Renal cortical epithelial cell (primary cell): ENCODE results near the gene HAO2. TPM values are rescaled to one million over a fixed set of nuclear protein-coding genes. Genes with fewer than 3 reads are reported as not detected.

Experiments used
- DNase-seq: peaks from one replicate; pipeline ENCODE4 v3.0.0-alpha.2; 2011; ENCODE audit warnings: low read depth
- total RNA-seq: library from RNA; depleted of rRNA; stranded (reverse); fragments of >200 nt; gene quantifications from 2 replicates; pipeline ENCODE4 v1.2.3, GENCODE V29; 2014

HAO2 gene
- total RNA-seq, 1 donor from 2014 or later = not detected

DNA sequence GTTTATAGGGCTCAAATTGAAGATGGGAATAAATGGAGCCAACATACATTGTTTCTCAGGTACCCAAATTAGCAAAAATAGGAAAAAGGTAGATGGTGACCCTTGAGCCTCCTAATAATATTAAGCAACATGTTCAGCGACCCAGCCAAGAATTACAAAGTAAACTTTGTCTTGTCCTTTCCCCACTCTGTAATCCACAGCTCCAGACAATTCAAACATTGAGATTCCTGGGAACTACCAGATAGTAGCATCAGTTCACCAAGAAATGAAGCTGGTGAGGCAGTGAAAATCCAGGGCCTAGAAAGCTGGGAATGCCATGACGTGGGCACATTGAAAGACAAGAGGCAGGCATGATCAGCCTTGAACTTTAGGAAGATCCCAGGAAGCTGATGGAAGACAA, 11.7 kb downstream of the HAO2 start:
- DNase-seq = no peak

DNA sequence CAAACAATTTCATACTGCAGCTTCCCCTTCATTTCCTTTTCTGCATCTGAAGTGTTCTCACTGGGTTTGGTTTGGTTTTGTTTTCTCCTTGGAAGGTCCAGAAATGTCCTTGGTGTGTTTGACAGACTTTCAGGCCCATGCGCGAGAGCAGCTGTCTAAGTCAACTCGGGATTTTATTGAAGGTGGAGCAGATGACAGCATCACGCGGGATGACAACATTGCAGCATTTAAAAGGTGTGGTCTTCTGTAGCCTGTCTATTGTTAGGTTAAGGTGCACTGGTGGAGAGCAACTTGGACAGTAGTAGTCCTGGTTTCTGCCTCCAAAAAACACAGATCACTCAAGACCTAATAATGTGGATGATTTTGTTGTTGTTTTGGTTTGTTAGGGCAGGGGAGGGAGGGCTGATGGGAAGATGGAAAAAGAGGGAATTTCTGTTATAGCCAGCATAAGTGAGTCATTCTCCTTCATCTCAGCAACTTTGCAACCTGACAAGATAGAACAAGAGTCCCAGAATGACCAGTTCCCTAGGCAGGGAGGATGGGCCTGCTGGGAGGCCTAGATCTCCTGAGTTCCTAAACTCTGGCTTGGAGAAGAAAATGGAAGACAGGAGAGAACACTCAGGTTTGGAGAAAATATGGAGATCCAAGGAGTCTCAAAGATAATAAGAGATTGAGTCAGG, 12.5 kb downstream of the HAO2 start:
- DNase-seq = no peak

DNA sequence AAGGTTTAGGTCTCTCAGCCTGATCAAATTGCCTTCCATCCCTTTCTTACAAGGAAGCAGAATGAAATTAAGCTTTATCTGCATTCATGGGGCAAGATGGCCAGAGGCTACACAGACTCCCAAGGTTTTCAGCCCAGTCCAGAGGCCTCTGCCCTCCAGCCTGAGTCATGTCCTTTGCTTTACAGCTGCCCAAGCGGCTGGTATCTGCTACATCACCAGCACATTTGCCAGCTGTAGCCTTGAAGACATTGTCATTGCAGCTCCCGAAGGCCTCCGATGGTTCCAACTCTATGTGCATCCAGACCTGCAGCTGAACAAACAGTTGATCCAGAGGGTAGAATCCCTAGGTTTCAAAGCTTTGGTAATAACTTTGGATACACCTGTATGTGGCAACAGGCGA, 16.0 kb downstream of the HAO2 start:
- DNase-seq = no peak

DNA sequence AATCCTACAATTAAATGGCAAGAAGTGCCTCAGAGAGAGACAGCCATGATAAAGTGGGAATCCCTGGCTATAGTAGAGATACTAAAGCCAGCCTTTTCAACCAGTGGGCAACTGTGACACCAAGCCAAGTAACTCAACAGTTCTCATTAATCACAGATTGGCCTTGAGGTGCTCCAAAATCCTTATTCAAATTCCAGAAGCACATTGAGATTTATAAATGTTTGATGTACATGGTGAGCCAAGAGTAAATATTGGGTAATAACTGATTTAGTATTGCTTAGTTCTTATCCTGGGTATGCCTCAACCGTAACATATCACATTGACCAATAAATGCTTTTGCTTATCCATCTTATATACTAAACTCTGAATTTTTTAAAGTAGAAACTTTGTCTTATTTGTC, 17.1 kb downstream of the HAO2 start:
- no peak for DNase-seq

DNA sequence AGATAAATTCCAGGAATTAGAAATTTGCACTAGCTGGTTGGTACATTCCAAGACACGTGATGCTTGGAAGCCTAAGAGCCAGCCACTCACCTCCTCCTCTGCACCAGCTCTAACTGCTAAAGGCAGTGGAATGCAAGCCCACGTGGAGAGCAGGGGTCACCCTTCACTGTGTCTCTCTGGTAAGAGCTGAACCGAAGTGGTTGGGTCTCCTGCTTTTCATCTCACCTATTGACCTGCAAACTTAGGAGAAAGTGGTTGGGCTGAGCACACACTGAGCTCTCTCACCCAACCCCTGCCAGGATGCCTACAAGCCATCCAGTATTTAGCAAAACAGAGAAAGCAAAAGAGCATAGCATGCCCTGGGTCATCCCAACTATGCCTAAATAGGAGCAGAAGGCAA, 19.3 kb downstream of the HAO2 start:
- DNase-seq = no peak

DNA sequence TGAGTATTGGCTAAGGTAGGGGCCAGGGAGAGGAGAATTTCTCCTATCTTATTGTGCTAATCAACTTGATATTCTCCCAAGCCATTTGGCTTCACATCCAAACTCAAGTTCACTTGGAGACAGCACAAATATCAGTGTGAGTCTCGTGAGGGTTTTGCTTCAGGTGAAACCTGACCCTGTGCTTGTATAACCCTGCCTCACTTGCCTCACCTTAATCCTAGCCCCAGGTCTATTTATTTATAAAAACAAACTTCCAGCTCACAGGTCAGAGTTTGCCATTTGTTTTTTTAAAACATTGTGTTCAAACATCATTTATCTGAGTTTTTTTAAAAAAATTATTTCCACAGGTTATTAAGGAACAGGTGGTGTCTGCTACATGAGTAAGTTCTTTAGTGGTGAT, 19.9 kb downstream of the HAO2 start:
- DNase-seq = no peak

DNA sequence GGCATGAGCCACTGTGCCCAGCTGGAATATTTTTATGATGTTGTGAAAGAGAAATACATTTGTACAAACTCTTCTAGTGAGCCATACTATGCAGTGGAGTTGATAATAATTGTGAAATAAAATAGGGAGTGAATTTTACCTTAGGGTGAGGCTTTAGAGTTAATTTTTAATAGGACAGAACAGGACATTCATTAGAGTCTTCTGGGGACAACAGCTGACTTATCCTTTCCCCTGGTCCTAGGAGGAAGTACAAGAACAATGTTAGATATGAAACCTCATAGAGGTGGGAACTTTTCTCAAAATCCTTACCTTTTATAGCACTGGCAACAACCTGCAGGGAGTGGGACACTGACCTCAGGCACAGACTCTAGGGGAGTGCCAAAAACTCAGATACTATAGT, 21.9 kb downstream of the HAO2 start:
- no peak for DNase-seq

DNA sequence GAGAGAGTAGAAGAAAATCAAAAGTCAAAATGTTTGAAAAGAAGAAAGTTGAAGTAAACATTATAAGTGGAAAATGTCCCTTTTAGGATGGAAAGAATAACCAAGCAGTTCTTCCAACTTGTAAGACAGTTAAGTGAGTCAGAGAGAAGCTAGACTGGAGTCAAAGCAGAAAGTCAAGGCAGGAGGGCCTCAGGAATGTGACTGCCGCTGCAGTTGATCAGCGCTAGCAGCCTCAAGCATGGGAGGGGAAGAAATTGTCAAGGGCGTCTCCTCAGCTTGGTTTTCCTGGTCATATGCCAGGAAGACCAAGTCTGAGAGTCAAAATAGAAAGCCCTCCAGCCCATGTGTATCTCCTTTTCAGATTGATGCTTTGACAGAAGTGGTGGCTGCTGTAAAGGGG, 23.2 kb downstream of the HAO2 start:
- DNase-seq = no peak

DNA sequence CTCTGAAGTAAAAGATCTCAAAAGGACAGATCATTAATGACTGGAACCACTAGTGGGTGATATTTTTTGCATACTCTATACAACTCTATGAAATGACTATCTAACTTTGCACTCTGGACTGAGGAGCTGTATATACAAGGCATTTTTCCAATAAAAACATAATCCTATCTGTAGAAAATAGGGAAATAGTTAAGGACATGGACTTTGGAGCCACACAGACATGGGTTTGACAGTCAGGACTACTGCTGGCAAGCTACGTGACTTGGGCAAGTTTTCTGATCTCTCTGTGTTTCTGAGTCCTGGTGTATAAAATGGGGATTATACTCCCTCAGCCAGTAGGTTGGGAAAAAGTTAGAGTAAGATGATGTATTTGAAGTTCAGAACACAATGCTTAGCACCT, 25.5 kb downstream of the HAO2 start:
- no peak for DNase-seq

DNA sequence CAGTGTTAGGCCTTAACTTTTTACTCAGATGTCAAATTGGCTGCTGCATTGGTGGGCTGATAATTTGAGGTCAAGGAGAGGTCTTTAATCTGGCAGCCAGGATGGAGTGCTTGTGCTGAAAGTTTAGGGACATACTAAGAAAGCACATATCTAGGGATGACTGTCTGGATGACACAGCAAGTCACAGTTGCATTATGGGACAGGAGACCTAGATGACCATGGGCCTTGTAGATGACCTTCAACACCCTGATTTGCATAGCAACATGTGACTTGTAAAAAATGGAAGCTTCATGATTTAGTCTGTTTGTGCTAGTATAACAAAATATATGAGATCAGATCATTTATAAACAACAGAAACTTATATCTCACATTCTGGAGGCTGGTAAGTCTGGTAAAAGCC, 28.4 kb downstream of the HAO2 start:
- no peak for DNase-seq

DNA sequence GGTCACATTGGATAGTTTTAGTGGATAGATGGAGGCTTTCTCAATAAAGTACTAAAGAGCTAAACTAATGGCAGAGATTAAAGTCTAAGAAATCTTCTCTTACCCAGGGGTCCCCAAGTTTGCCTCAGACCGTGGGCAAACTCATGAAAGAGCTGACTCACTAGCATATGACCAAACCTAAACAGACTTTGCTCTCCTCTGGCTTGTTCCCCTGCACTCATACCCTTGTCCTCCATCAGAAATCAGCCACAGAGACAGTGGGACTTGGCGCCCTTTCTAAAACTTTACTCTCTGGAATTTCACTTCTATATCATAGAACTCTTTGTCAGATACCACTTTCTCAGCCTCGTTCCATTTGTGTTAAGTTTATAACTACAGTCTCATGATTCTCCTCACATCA, 29.4 kb downstream of the HAO2 start:
- DNase-seq = no peak

DNA sequence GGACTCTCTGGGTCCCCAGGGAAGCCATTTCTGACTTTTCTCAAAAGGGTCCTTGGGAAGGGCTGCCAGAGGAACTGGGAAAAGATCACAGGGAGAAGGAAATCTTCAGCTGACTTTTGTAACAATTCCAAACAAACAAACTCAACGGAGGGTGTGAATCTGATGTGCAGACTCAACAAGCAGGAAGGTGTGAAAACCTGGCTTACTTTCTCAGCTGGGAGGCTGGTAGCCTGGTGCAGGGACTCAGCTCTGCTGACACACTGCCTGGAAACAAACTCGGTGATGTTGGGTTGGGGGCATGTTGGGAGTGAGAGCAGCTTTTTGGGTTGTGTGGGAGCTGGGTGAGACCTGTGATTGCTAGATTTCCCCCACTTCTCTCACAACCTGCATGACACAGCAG, 36.2 kb downstream of the HAO2 start:
- DNase-seq = no peak

DNA sequence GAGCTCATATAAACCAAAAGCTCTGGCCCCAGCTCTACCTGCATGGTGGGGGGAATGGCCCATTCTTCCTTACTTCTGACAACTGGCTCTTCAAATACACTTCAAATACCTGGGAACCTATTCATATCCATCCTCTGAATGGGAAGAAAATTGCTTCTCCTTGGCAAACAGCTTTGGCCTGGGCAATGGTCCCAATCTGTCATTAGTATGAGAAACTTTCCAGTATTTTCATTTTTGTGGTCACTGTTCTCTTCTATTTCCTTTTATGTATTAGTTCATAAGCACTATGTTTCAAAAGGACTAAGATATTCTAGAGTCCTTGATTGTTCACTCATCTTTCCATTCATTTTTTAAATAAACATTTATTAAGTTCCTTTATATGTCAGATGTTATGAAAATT, 41.1 kb downstream of the HAO2 start:
- no peak for DNase-seq

DNA sequence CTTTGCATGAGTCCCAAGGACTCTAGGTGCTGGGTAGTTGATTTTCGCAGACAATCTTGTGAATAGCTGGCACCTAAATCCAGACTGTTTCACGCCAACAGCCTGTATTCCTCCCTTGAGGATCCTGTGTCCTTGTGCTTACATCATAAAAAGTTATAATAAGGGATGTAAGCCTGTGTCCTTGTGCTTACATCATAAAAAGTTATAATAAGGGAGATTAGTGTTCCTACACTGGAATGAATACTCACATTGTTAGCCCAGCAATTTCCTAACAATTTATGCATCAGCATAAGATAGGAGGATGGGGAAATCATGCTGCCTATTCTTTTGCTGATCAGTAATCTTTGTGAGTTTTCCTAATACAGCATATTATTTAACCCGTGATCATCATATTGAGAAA, 42.4 kb downstream of the HAO2 start:
- no peak for DNase-seq

DNA sequence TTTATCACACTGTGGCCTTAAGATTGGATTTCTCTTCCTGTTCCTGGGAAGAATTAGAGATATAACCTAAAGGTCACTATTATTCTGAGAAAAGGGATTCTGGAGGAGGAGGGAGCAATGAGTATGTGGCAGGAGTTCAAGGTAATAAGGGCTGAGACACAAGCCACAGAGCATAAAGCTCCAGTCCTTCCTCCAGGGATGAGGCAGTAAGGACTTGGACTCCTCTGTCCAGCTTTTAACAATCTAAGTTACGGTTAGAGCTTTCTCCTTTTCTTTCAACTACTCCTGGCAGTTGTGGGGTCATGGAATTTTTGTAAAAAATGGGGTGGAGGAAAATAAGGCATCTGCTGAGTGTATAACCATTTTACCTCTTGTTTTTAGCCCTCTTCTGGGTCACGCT, 46.4 kb downstream of the HAO2 start, which contains the start of gene HSD3B2:
Gene HSD3B2, plus strand, starts transcription at position 201 of the 400 bp plus-strand sequence. CDS start 270 bp downstream, outside the sequence.
- no peak for DNase-seq

DNA sequence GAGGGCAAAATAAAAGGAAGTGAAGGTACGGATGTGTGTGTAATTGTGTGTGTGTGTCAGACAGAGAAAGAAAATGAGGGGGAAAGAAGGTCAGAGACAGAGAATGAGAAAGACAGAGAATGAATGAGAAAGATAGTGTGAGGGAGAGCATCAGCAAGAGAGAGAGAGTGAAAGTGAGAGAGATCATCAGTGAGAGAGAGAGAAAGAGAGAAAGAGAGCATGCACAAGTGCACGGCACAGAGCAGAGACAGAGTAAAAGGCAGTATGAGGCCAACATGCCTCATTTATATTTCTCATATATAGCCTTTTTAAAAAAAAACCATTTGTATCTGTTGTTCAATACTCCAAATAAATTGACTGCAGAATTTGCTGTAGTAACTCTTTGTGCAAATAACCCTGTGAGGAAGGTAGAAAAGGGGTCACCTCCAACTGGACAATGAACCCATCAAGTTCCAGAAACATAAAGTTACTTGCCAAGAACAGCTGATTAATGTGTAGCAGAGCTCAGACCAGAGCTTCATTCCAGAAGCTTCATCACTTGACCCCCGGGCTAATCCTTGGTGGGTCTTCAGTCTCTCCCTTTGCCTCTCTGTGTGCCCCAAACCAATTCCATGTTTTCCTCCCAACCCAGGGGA, 47.5 kb downstream of the HAO2 start:
- DNase-seq = no peak

DNA sequence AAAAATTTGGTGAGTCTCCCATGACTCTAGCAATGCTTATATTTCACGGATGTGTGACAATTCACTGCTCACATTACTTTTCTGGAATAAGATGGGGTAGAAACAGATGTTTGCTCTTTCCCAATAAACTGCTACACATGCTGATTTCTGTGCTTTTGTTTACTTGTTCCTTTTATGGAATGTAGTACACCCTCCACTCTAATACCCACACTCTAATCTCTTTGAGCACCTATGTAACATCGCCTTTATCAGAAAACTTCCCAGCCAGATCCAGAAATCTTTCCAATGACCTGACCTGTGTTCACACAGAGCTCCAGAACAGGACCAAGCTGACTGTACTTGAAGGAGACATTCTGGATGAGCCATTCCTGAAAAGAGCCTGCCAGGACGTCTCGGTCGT, 50.5 kb downstream of the HAO2 start:
- DNase-seq = no peak

DNA sequence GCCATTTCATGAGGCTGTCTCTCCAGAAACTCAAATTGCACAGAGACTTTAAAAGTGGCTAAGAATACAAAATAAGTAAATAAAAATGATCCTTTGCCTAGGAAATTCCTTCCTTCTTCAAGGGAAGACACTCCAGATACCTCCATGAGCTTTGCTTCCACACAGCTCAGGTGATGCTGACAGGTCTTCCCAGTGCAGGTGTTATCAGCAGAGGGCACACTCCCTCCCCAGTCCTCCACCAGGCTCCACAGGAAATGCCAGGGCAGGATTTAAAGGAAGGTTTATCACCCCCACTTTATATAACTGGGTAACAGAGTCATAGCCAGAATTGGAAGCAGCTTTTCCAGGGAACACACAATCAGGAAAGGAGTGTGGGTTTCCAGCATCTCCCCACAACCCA, 52.1 kb downstream of the HAO2 start:
- no peak for DNase-seq

DNA sequence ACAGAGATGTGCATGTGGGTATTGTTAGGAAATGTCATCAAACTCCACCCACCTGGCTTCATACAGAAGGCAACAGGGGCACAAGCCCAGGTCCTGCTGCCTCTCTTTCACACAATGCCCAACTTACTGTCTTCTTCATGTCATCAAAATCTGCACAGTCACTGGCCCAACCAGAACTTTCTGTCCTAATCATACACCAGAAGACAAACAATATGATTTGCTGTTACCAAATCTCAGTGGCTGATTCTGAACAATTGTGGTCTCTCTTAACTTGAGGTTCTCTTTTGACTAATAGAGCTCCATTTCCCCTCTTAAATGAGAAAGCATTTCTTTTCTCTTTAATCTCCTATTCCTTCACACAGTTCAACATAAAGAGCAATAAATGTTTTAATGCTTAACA, 54.0 kb downstream of the HAO2 start:
- no peak for DNase-seq

DNA sequence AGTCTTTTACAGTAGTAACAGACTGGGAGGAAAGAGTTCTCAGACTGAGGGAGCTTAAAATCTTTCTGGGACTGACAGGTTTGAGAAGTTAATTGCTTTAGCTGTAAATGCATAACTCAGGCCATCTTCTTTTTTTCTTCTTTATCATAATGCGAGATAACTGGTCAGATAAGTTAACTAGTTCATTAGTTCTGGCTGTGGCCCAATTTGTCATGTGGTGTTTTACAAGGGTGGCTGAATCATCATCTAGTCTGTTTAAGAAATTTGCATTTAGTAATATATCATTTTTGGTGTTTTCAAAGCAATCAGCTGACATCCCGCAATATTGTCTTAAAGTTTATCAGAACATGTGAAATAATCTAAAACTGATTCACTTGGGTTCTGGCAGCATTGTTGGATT, 60.4 kb downstream of the HAO2 start:
- no peak for DNase-seq

DNA sequence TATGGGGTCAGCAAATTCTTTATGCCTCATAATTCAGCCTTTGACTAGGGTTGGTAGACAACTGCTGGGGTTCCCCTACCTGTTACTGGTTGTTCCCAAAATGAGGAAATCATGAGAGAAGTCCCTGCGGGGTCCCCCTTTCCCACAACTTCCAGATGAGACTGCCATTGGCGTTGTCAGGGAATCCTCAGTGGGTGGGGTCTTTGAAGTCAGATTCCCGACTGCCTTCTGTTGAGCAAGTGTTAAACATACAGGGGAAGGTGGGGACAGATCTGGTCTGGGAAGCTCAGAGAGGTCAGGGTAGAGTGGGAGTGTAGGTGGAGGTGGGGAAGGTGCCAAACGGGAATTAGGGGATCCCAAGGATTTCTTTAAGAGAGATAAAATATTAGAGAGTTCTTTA, 61.1 kb downstream of the HAO2 start:
- DNase-seq = no peak

DNA sequence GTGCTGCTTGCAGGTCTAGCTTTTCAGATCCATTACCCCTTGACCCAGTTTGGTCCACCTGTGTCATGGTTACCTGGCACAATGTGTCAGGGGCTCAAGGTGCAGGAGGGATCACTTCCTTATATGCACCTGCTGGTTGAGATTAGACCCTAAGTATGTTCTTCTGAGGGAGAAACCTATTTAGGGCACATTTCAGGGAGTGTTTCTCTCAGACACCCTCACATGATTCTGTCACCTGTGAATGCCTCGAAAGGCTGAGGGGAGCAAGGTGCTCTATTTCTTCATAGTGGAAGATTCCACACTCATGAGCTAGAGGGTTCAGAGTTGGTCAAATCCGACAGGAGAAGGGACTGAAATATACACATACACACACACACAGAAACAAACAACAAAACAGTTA, 61.9 kb downstream of the HAO2 start:
- DNase-seq = no peak

DNA sequence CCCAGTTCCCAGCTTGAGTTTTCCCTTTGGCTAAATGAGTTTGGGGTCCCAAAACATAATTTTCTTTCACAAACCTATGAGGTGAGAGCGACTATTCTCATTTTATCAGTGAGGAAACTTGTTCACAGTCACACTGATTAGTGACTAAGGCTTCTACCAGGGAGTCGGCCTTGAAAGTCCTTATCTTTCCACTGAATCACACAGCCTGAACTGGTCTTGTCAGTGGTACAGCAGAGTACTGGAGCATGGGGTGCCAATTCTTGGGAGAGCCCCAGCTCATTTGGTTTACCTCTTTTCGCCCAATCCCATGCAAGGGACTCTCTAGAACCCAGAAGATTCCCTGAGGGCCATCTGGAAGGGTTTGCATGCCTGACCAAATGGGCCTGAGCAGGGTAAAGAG, 63.3 kb downstream of the HAO2 start:
- no peak for DNase-seq

DNA sequence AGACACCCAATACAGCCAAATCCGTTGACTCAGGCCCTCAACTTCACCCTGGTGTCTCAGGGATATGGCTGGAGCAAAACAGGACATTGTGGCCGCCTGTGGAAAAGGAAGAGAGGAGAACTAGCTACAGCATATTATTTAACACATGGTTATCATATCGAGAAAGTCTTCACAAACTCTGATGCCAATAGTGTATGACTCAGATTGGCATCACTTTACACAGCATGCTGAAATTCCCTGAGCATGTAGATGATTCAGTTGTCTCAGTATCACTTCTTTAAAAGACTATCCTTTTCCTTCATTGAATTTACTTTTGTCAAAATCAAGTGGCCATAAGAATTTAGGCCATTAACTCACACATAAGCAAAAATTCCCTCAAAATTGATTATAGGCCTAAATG, 66.5 kb downstream of the HAO2 start:
- DNase-seq = no peak
